Measurements from ENCODE around the gene HSPA12A.

GRCh38 chr10:116656044-116656443, 86.3 kb downstream of the HSPA12A start:
- TF ChIP-seq POLR2AphosphoS5 (IDR thresholded peaks at IDR 0.05) (no peak), CTCF (IDR thresholded peaks at IDR 0.05) (no peak), POLR2A (IDR thresholded peaks at IDR 0.05) (no peak)

Measured in prostate gland (tissue), 2 donors.